Activated B cell treated with CpG ODN at 0.5 μM for 24 hours (primary cell): ENCODE data around the gene SLC41A2. TPM values are rescaled to one million over a fixed set of nuclear protein-coding genes. Genes with fewer than 3 reads are reported as not detected.

Experiments used
- ATAC-seq: fragments of 200-7000 bp; cut with Tn5 transposase; one replicate; pipeline ENCODE4 v1.10.0; 2021; ENCODE audit warnings: low read depth, mild to moderate bottlenecking, moderate library complexity
- CTCF ChIA-PET: fragments of 350-600 bp; sonication (Branson Sonifier 250); formaldehyde crosslinking; loops from one replicate; lab custom pipeline; 2021; ENCODE audit warnings: antibody characterized with exemption; lab: Charles Lee
- POLR2A ChIA-PET: fragments of 350-600 bp; sonication (Branson Sonifier 250); formaldehyde crosslinking; loops from one replicate; lab custom pipeline; 2021; ENCODE audit warnings: antibody characterized with exemption; lab: Charles Lee
- DNase-seq: peaks from one replicate; pipeline ENCODE4 v3.0.0; 2022
- H3K27ac Mint-ChIP-seq: one replicate; pipeline ENCODE4 v1.8.0; 2020; ENCODE audit warnings: mixed read lengths
- H3K27me3 Mint-ChIP-seq: one replicate; pipeline ENCODE4 v1.8.0; 2021; ENCODE audit warnings: mixed read lengths
- H3K36me3 Mint-ChIP-seq: one replicate; pipeline ENCODE4 v1.8.0; 2021; ENCODE audit warnings: low read depth, mixed read lengths
- H3K4me1 Mint-ChIP-seq: one replicate; pipeline ENCODE4 v1.8.0; 2021; ENCODE audit warnings: mixed read lengths
- H3K4me3 Mint-ChIP-seq: one replicate; pipeline ENCODE4 v1.8.0; 2020; ENCODE audit warnings: mild to moderate bottlenecking, mixed read lengths
- H3K9me3 Mint-ChIP-seq: one replicate; pipeline ENCODE4 v1.8.0; 2020; ENCODE audit warnings: mixed read lengths
- intact Hi-C: fragments of 100-400 bp; cut with micrococcal nuclease; formaldehyde crosslinking; loops from one replicate; pipeline ENCODE4 v1.15.1; 2024
- total RNA-seq: library from RNA; stranded (reverse); gene quantifications from 2 replicates; pipeline ENCODE4 v1.2.3, GENCODE V29; 2022
- TF ChIP-seq, protein P1 (sequence below): fragments of 200-600 bp; IDR thresholded peaks from one replicate; pipeline ENCODE4 v1.8.0; 2022; ENCODE audit warnings: antibody characterized with exemption, mild to moderate bottlenecking

SLC41A2 gene
- total RNA-seq, result 11.1 and 12.6 TPM in 2 replicates

DNA sequence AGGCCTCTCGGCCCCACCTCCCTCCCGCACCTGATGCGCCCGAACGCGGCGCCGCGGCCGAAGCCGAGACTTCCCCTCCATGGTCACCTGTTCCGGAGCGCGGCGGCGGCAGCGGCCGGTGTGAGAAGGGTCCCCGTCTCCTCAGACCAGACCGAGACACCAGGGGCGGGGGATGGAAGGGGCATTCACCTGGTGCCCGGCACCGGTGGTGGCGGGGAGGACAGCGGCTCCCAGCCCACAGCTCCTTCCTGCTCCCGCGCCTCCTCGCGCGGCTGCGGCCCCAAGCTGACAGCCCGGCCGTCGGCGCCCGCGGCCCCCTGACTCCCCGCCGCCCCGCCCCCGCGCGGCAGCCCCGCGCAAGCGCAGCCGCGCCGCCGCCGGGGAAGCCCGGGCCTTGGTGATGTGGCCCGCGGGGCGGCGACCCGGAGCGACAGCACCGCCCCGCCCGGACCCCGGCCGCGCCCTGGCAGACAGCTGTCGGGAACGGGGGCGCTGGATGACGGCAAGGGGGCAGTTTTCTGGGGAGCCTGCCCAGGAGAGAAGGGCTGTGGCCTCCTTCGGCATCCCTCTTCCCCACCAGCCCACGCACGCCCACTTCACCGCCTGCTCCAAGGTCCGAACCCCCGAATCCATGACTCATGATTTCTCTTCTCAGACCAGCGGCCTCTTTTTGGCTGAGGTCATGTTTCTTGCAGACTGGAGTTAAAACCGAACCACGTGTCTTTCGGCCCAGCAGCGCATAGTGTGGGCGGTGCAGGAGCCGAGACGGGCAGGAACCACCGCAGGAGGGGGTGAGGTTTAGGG, at the start of gene SLC41A2:
SLC41A2 (minus strand) TSS at position 290 of the 804 bp plus-strand sequence. CDS start 29,763 bp downstream, outside the sequence.
- TF ChIP-seq, protein P1, sequence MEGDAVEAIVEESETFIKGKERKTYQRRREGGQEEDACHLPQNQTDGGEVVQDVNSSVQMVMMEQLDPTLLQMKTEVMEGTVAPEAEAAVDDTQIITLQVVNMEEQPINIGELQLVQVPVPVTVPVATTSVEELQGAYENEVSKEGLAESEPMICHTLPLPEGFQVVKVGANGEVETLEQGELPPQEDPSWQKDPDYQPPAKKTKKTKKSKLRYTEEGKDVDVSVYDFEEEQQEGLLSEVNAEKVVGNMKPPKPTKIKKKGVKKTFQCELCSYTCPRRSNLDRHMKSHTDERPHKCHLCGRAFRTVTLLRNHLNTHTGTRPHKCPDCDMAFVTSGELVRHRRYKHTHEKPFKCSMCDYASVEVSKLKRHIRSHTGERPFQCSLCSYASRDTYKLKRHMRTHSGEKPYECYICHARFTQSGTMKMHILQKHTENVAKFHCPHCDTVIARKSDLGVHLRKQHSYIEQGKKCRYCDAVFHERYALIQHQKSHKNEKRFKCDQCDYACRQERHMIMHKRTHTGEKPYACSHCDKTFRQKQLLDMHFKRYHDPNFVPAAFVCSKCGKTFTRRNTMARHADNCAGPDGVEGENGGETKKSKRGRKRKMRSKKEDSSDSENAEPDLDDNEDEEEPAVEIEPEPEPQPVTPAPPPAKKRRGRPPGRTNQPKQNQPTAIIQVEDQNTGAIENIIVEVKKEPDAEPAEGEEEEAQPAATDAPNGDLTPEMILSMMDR, result no peak
- POLR2A ChIA-PET, result interaction anchor here (1.0 to 2.6 kb wide), 10 partner anchors 16 to 1029 kb away, joined by 3 to 11 read pairs (median 4); partner anchors contain the start of gene NOPCHAP1
- peak within 1 kb of the TSS; percentile 92 for H3K27ac Mint-ChIP-seq
- ATAC-seq (peak; percentile 86), DNase-seq (peak; percentile 90)
- H3K4me1 Mint-ChIP-seq, result peaks cover 26% of the 10 kb centered on the region
- peak within 1 kb of the TSS; percentile 93 for H3K4me3 Mint-ChIP-seq
- peaks cover 3% of the 10 kb centered on the region for H3K36me3 Mint-ChIP-seq
- H3K27me3 Mint-ChIP-seq, result peaks cover 2% of the 10 kb centered on the region
- intact Hi-C loops, result loop anchor here (1.0 to 5.0 kb wide), 11 partner anchors 16 to 671 kb away; partner anchors contain the start of genes CHST11 and NOPCHAP1
- H3K9me3 Mint-ChIP-seq, result no peaks in the 10 kb centered on the region
- CTCF ChIA-PET, result interaction anchor here (0.8 to 2.5 kb wide), 5 partner anchors 17 to 577 kb away, joined by 3 to 14 read pairs (median 3); partner anchors contain the start of gene NOPCHAP1

GRCh38 chr12:105001476-105001875, 43.4 kb upstream of the SLC41A2 start:
- peaks cover 6% of the 10 kb centered on the region for H3K9me3 Mint-ChIP-seq
- TF ChIP-seq, protein P1, result no peak
- peaks cover 91% of the 10 kb centered on the region for H3K36me3 Mint-ChIP-seq
- DNase-seq (no peak), ATAC-seq (no peak)
- no peak overlapping the region for H3K4me3 Mint-ChIP-seq
- no peaks in the 10 kb centered on the region for H3K4me1 Mint-ChIP-seq
- no peak overlapping the region for H3K27ac Mint-ChIP-seq
- H3K27me3 Mint-ChIP-seq, result no peaks in the 10 kb centered on the region
- POLR2A ChIA-PET, result no interaction called here
- intact Hi-C loops, result no loop called here
- CTCF ChIA-PET, result no interaction called here

DNA sequence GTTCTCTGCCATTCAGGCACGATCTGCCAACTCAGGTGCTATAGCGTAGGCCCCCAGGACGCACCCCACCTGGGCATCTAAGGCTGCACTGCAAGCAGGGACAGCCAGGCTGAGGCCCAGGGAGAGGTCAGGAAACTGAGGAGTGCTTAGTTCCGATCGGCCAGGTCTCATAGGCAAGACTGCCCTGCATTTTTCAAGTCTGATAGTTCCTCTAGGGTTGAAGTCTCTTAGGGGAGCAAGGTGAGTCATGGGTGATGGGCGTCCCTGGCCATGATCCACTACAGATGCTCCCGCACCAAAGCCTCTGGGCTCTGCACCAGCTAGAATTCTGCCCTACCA, 41.2 kb upstream of the SLC41A2 start:
- TF ChIP-seq, protein P1, result no peak
- H3K9me3 Mint-ChIP-seq, result peaks cover 3% of the 10 kb centered on the region
- intact Hi-C loops, result no loop called here
- CTCF ChIA-PET, result no interaction called here
- POLR2A ChIA-PET, result no interaction called here
- H3K27ac Mint-ChIP-seq, result no peak overlapping the region
- peaks cover 94% of the 10 kb centered on the region for H3K36me3 Mint-ChIP-seq
- no peaks in the 10 kb centered on the region for H3K4me1 Mint-ChIP-seq
- no peak for ATAC-seq
- no peak for DNase-seq
- no peak overlapping the region for H3K4me3 Mint-ChIP-seq
- no peaks in the 10 kb centered on the region for H3K27me3 Mint-ChIP-seq

GRCh38 chr12:104998423-104999346, 40.6 kb upstream of the SLC41A2 start:
- TF ChIP-seq, protein P1, result no peak
- no peak overlapping the region for H3K4me3 Mint-ChIP-seq
- intact Hi-C loops, result no loop called here
- CTCF ChIA-PET, result no interaction called here
- no peaks in the 10 kb centered on the region for H3K27me3 Mint-ChIP-seq
- peaks cover 3% of the 10 kb centered on the region for H3K9me3 Mint-ChIP-seq
- peaks cover 94% of the 10 kb centered on the region for H3K36me3 Mint-ChIP-seq
- DNase-seq, result no peak
- H3K27ac Mint-ChIP-seq, result no peak overlapping the region
- ATAC-seq, result no peak
- POLR2A ChIA-PET, result no interaction called here
- no peaks in the 10 kb centered on the region for H3K4me1 Mint-ChIP-seq

- intact Hi-C loops, result no loop called here
- H3K27me3 Mint-ChIP-seq, result no peaks in the 10 kb centered on the region
- H3K36me3 Mint-ChIP-seq, result peaks cover 93% of the 10 kb centered on the region
- POLR2A ChIA-PET, result no interaction called here
- H3K27ac Mint-ChIP-seq, result no peak overlapping the region
- ATAC-seq (no peak), DNase-seq (no peak)
- CTCF ChIA-PET, result no interaction called here
- peaks cover 3% of the 10 kb centered on the region for H3K9me3 Mint-ChIP-seq
- H3K4me3 Mint-ChIP-seq, result no peak overlapping the region
- TF ChIP-seq, protein P1, result no peak
- H3K4me1 Mint-ChIP-seq, result no peaks in the 10 kb centered on the region
These were observed 39.5 kb upstream of the SLC41A2 start for GRCh38 chr12:104997541-104997940.
